Measurements from ENCODE around the gene ZNG1F.
A peak's percentile ranks its signal among the peaks of the same experiment; 100 is the strongest.
"Not testable (repeated sequence)": the region's sequence is repeated elsewhere in the genome, so short reads cannot be mapped to it uniquely, and the experiment has no call there.

ZNG1F gene

DNA sequence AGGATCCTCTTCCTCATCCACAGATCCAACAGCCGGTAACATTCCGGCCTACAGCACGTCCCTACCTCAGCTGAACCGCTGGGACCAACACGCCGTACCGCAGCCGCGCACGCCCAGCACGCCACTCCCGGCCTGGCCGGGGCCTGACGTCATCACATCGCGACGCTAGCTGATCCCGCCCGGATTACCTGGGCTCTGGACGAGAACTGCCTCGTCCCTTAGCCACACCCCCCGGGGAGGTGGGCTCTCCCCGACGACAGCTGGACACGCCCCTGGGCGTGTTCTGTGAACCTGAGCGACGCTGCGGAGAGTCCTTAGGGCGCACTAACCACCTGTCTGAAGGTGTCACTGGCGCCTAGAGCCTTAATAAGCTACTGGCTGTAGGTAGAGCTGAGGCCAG, at the start of gene ZNG1F:
TSS of gene ZNG1F (minus strand) at position 101 of the 400 bp plus-strand sequence. CDS start at position 42, 59 bp downstream.
- not testable (repeated sequence) for DNase-seq (ENCODE audit: low spot score)

DNA sequence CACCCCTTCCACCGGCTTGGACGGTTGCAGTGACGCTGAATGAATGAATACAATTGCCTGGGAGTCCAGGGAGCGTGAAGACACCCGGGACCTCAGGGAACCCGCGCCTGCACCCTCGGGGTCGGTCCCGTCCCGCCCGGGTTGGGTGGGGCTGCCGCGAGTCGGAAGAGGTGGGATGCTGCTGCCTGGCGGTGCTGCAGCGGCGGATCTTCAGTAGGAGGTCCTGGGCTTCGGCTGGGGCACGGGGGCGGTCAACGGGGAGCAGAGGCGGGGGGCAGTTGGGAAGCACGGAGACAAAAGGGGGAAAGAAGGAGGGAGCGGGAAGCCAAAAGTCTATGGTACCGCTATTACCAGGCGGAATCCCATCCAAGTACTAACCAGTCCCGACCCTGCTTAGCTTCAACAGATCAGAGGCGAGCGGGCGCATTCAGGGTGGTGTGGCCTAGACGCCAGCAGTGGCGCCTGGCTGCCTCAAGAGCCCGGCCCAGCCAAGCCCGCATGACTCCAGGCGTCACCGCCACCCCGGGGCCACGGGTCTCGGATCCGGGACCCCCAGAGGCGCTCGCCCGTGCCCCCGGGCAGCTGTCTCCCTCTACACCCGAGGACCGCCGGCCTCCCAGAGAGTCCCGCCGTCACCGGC, 48.1 kb upstream of the ZNG1F start:
- DNase-seq (ENCODE audit: low spot score): peak; percentile 58

DNA sequence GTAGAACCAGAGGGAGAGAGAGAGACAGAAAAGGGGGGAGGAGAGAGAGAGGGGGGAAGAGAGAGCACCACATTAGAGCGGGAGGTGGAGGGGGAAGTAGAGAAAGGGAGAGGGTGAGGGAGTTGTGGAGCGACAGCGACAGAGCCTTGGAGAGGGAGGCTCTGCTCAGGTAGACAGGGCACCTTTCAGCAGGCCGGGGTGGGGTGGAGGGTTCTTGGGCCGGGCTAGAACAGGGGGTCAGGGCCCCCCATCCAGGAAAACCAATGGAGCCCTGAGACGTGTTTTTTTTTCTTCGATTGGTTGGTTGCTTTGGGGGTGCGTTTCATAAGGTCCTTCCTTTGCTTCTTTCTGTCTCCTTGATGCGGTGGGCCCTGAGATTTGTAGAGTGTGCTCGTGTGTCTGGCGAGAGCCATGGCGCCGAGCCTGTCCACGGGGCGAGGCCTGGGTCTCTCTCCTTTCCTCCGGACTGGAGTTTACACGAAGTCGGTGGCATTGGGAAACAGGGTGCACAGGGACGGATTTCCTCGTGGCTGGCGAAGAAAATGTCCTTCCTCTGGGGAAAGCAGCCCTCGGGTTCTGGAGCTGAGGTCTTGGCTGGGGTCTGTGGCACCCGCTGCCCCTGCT, 47.5 kb upstream of the ZNG1F start:
- DNase-seq (ENCODE audit: low spot score): not testable (repeated sequence)

DNA sequence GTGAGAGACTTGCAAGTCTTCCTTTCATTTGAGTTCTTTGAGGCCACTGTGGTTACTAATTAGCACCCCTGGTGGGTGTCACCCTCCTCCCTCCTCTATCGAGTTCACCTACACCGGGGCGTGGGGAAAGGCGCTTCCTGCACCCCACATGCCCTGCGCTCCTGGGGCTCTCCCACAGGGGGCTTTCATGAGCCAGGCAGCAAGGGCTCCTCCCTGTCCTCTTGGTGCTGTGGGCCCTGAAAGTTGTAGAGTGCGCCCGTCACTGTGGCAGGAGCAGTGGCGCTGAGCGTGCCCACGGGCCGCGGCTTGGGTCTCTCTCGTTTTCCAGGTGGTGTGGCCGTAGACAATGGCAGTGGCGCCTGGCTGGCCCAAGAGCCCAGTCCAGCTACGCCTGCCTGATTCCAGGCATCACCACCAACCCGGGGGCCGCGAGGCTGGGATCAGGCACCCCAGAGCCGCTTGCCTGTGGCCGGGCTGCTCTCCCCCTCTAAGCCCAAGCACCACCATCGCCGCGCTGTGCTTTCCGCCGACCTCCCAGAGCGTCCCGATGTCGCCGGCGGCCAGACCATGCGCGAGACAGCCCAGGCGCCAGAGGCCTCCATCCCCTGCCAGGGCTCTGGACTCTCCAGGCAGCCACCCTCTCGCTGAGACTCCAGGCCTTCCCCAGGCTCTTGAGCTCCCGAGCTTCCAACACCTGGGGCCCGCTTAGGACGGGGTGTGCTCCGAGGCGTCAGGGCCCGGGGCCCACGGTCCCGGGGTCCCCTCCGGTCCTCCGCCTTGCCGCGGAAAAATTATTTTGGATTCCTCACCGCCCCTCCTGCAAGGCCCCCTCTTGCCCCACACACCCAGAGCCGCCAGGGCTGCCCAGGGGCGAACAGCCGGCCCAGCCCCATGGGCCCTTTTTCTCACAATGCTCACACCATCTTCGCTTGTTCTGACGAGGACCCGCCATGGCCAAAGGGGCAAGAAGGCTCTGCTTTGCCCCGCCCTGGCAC, 46.0 kb upstream of the ZNG1F start:
- DNase-seq (ENCODE audit: low spot score): peak; percentile 57

DNA sequence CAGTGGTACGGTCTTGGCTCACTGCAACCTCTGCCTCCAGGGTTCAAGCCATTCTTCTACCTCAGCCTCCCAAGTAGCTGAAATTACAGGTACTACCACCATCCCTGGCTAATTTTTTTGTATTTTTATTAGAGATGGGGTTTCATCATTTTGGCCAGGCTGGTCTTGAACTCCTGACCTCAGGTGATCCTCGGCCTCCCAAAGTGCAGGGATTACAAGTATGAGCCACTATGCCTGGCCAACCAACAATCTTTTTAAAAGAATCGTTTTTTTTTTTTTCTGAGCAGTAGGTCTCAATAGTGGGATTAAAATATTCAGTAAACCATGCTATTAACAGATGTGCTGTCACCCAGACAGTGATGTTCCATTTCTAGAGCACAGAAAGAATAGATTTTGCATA, 45.1 kb upstream of the ZNG1F start:
- DNase-seq (ENCODE audit: low spot score): not testable (repeated sequence)

DNA sequence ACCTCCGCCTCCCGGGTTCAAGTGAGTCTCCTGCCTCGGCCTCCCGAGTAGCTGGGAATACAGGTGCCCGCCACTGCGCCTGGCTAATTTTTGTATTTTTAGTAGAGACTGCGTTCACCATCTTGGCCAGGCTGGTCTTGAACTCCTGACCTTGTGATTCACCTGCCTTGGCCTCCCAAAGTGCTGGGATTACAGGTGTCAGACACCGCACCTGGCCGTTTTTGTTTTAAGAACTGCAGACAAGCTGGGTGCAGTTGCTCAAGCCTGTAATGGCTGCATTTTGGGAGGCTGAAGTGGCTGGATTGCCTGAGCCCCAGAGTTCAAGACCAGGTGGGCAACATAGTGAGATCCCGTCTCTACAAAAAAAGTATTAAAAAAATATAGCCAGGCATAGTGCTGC, 43.2 kb upstream of the ZNG1F start:
- peak; percentile 52 for DNase-seq (ENCODE audit: low spot score)

DNA sequence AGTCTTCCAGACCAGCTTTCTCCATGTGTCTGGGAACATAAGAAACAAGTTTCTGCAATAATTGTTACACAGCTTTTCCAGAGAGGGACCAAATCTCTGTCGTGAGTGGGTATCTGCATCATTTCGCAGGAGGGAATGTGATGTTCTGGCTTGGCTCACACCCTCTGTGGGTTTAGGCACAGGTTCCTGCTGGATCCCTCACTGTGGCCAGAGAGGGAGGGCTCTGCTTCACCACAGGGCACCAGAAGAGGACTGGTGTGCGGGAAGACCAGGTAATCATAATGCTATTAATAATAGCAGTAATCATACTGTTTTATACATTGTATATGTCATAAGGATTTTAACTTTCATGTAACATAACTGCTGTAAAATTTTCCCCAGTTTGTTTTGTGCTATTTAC, 41.3 kb upstream of the ZNG1F start:
- peak; percentile 51 for DNase-seq (ENCODE audit: low spot score)

DNA sequence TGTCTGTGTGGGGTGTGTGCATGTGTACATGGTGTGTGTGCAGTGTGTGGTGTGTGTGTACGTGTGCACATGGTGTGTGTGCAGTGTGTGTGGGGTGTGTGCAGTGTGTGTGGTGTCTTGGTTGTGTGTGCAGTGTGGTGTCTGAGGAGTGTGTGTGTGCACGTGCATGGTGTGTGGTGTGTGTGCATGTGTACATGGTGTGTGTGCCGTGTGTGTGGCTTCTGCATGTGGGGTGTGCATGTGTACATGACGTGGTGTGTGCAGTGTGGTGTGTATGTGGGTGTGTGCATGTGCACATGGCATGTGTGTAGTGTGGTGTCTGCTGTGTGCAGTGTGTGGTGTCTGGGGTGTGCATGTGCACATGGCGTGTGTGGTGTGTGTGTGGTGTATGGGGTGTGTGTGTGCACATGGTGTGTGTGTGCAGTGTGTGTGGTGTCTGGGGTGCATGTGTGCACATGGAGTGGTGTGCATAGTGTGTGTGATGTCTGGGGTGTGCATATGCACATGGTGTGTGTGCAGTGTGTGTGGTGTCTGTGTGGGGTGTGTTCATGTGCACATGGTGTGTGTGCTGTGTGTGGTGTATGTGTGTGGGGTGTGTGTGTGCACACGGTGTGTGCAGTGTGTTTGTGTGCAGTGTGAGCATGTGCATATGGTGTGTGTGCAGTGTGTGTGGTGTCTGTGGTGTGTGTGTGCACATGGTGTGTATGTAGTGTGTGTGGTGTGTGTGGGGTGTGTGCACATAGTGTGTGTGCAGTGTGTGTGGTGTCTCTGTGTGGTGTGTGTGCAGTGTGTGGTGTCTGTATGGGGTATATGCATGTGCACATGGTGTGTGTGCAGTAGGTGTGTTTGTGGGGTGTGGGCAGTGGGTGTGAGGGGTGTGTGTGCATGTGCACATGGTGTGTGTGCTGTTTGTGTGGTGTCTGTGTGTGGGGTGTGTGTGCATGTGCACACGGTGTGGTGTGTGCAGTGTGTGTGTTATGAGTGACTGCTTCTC, 40.6 kb upstream of the ZNG1F start:
- peak; percentile 71 for DNase-seq (ENCODE audit: low spot score)

DNA sequence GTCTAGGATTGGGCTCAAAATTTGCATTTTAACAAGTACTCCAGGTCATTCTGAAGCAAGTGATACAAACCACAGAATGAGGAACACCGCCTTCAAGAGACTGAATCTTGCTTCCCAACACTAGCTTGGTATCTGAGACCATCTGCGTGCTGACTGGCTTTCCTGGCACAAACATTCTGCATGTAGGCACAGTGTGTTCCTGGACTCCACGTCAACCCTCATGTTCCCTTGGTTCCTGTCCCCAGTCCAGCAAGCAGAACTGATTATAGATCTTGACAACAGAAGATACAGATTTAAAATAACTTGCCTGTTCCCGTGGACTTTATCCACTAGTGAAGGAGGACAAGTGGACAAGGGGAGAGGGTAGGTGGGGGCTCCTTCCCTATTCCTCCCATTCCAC, 30.7 kb upstream of the ZNG1F start:
- DNase-seq (ENCODE audit: low spot score): not testable (repeated sequence)

DNA sequence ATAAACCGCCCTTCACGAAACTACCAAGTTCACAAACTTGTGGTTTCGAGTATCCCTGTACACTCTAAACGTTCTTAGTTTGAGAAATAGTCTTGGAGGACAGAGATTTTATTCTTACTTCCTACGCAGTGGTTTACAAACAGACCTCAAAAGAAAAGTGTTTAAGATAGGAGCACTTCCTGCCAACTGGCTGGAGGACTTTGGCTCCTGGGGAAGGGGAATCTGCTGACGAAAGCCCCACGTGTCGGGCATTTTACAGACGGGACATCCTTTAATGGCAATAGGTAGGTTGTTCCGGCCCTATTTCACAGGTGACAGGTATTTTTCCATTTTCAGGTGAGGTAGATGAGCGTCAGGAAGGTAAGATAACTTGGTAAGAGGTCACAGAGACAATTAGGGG, 678 bp downstream of the ZNG1F start:
- DNase-seq (ENCODE audit: low spot score): not testable (repeated sequence)

DNA sequence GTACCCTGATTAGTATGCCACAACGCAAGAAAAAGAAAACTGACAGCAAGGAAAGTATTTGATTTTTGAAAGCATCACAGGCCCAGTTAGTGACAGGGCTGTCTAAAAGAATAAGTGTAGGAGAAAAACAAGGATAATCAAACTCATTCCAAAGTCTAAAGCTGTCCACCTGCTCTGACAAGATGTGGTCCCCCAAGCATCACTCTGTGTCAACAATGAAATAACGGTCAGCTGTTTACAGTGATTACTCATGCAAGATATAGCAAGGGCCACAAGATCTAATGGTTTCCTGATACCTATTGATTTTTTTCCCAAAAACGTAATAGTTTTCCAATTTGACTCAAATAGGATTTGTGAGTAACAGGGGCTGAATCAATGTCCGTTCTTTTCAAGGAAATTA, 14.1 kb downstream of the ZNG1F start:
- not testable (repeated sequence) for DNase-seq (ENCODE audit: low spot score)

DNA sequence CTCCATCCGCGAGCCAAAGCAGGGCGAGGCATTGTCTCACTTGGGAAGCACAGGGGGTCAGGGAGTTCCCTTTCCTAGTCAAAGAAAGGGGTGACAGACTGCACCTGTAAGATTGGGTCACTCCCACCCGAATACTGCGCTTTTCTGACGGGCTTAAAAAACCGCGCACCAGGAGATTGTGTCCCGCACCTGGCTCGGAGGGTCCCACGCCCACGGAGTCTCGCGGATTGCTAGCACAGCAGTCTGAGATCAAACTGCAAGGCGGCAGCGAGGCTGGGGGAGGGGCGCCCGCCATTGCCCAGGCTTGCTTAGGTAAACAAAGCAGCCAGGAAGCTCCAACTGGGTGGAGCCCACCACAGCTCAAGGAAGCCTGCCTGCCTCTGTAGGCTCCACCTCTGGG, 39.0 kb downstream of the ZNG1F start:
- not testable (repeated sequence) for DNase-seq (ENCODE audit: low spot score)

DNA sequence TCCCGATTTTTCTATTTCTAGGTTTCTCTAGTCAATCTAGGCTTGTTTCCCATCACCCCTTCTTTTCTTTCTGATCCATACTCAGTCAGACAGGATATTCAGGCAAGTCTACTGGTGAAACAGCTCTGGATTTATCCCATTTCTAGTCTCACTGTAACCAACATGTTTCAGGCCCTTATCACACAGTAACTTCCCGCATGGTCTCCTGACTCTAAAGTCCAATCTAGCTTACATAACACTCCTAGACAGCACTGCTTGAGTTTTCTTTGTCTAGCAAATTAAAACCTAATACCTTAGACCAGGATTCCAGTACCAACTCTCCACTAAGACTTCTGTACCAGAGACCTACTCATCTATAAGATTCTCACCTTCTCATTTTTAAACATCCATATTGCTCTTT, 47.2 kb downstream of the ZNG1F start:
- DNase-seq (ENCODE audit: low spot score): not testable (repeated sequence)

DNA sequence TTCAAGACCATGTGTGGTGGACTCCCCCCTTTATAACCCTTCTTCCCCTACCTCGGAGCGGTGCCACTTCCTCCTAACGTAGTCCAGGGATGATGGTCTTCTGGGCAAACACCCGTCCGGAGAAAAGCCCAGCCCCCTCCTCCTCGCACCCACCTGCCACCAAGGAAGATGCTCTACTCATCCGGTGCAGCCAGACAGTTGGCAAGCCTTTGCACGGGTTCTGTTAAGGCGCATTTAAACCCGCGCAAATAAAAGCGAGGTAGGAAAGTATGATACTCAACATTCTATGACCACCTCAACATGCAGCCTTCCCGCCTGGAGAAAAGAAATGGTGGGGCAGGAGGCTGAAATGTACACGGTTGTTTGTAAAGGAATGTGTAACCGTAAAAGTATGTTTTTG, 60.5 kb downstream of the ZNG1F start, which contains the start of gene FOXD4L6:
TSS of gene FOXD4L6 (minus strand) at position 101 of the 400 bp plus-strand sequence. CDS start 298 bp downstream, outside the sequence.
- not testable (repeated sequence) for DNase-seq (ENCODE audit: low spot score)

DNA sequence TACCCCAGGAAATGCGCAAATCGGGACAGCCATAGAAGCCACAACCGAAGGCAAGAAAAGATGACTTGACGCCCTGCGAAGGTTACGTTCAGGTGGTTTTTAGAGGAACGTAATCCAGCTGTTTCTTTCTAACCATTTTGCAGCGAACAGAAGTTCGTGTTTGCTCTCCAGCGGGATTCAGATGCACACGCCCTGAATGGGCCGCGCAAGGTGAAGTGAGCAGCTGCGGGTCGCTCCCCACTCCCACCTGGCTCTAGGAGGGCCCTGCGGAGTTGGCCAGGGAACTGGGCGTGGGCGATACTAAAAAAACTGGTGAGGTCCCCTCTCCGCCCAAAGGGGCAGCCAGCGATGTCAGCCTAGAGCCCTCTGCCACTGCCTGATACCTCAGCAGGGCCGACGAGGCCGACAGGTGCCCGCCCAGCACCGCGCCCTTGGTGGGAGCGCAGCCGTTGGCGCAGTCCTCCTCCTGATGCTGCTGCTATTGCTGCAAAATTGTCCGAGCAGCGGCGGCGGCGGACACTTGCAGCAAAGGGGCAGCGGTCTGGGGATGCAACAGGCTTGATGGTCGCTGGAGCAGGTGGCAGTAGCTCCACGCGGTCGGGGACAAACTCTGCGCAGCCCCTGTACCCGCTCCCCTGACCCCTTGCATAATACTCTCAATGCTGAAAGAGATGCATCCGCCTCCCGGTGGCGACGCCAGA, 62.2 kb downstream of the ZNG1F start:
- DNase-seq (ENCODE audit: low spot score): not testable (repeated sequence)

DNA sequence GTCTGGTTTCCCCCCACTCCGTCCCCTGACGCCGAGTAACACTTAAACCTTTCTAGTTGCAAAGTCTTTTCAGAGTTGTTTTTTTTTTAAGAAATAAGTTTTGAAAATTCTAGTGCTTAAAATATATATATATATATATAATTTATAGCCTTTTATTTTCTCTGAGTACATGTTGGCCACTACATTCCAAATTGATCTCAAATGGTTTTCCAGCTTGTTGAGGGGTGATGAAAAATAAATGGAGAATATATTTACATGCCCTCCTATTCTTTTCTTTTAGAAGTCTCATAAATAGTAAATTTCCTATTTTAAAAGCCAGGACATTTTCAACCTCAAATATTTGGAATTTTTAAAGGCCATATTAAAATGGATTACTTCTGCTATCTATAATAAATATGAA, 63.2 kb downstream of the ZNG1F start:
- DNase-seq (ENCODE audit: low spot score): not testable (repeated sequence)

DNA sequence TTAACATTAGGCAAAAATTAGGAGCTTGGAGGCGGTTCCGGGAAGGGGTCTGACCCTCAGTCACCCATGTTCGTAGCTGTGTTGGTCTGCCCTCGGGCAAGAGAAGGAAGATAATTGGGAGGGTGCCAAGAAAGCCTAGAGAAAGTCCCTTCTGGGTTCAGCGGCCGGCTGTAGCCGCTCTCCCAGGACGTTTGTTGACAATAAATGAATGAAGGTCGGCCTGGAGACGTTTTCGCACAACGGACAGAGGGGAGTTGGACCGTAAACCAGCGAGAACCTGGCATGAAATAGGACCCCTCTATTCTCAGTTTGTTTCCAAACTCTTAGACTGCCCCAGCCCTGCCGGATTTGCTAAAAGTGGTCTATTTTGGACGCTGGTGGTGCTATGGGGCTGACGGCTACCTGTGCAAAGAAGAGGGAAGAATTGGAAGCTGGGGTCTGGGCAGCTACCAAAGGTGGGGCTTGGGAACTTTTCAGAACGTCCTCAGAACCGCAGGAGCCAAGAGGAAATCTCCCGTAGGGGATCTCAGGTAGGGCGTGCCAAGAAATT, 63.9 kb downstream of the ZNG1F start:
- DNase-seq (ENCODE audit: low spot score): not testable (repeated sequence)

DNA sequence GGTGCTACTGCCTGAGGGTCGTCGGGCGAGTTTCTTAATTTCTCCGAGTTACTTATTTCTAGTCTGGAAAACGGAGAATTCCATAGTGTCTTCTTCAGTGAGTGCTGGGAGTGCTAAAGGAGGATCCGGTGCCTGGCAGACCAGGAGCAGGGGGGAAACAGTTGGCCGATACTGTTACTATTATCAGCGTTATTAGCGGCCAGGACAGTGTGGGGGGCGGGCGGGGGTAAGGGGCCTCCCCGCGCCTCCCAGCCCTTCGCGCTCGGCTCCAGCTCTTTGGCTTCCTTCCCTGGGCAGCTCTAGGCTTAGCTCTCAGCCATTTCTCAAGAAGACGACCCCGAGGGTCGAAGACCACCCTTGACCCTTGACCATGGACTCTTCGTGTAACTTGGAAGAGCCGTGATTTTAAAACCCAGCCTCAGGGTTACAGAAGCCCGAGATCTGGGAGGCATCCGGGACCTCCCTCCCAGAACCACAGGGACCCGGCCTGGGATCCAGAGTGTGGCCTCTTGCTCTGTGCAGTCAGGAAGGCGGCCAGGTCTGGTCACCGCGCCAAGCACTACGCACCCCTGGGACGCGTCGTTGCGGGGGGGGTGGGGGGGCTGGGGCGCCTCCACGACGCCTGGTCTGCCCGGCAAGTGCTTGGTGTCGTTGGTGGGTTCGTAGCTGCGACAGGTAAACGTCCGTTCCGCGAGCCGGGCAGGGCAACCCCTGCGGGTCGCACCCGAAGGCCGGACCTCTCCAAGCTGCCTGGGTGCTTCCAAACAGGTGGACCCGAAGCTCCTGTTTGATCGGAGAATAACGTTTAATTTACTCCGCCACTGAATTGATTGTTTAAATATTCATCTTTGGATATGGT, 64.6 kb downstream of the ZNG1F start:
- DNase-seq (ENCODE audit: low spot score): not testable (repeated sequence)

DNA sequence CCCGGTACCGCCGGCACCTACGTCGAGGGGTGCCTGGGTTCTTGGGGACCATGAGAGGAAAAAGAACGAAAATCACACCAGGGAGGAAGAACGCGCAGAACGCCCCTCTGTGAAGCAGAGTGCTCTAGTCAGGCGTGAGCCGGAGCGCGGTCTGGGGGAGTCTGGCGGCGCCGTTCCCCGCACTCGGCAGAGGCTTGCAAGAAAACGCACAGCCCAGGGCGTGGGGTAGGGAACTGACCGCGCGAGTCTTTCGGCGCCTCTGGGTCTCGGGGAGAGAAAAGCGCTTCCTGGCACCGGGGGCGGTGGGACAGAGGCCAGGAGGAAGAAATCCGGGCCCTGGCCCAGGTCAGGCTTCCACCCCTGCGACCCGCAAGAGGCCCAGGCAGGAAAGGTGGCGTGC, 65.3 kb downstream of the ZNG1F start:
- not testable (repeated sequence) for DNase-seq (ENCODE audit: low spot score)
